OCI-LY3 (cell line): ENCODE measurements around the gene DPF3.

Experiments
- H2AFZ ChIP-seq: fragments of 200-600, 300-600 bp; shearing (Covaris generic); 2 replicates; pipeline ENCODE4 v1.6.0; 2014; ENCODE audit warnings: antibody characterized with exemption, low read depth, low read length
- H3K27ac ChIP-seq: fragments of 200-600, 300-600 bp; sonication (generic); 2 replicates; pipeline ENCODE4 v1.5.1; 2014; ENCODE audit warnings: mild to moderate bottlenecking, low read length, moderate library complexity, mixed read lengths
- H3K27me3 ChIP-seq: fragments of 200-600, 300-600 bp; sonication (generic); 2 replicates; pipeline ENCODE4 v1.6.1; 2014; ENCODE audit warnings: low read depth, low read length, mixed read lengths
- H3K36me3 ChIP-seq: fragments of 200-600, 300-600 bp; sonication (generic); replicated peaks from 2 replicates; pipeline ENCODE3; 2014; ENCODE audit warnings: low read depth, low read length, mixed read lengths
- H3K4me1 ChIP-seq: fragments of 300-600, 200-600 bp; sonication (generic); 2 replicates; pipeline ENCODE4 v1.6.1; 2014; ENCODE audit warnings: low read length, mixed read lengths
- H3K4me2 ChIP-seq: fragments of 200-600, 300-600 bp; sonication (generic); 2 replicates; pipeline ENCODE4 v1.6.1; 2014; ENCODE audit warnings: low read length, mixed read lengths
- H3K4me3 ChIP-seq: fragments of 300-600, 200-600 bp; sonication (generic); 2 replicates; pipeline ENCODE4 v1.5.1; 2014; ENCODE audit warnings: antibody characterized with exemption, mild to moderate bottlenecking, low read length, moderate library complexity
- H3K79me2 ChIP-seq: fragments of 300-600, 200-600 bp; shearing (Covaris generic); 2 replicates; pipeline ENCODE4 v1.6.1; 2014; ENCODE audit warnings: mild to moderate bottlenecking, low read length, mixed read lengths
- H3K9ac ChIP-seq: fragments of 300-600, 200-600 bp; shearing (Covaris generic); 2 replicates; pipeline ENCODE4 v1.6.0; 2014; ENCODE audit warnings: mild to moderate bottlenecking, low read length, moderate library complexity
- H3K9me3 ChIP-seq: fragments of 200-600, 300-600 bp; shearing (Covaris generic); 2 replicates; pipeline ENCODE4 v1.6.1; 2014; ENCODE audit warnings: low read length, mixed read lengths; ENCODE audit not compliant: insufficient read depth
- H4K20me1 ChIP-seq: fragments of 200-600, 300-600 bp; sonication (generic); 2 replicates; pipeline ENCODE4 v1.6.1; 2016; ENCODE audit warnings: low read length, mixed read lengths; ENCODE audit not compliant: insufficient read depth
- CTCF ChIP-seq: fragments of 200-600, 300-600 bp; sonication (generic); IDR thresholded peaks from 2 replicates; pipeline ENCODE4 v1.5.1; 2014; ENCODE audit warnings: antibody characterized with exemption, low read length, low read depth
- EZH2phosphoT487 ChIP-seq: fragments of 200-600 bp; shearing (Covaris generic); IDR thresholded peaks from 2 replicates; pipeline ENCODE4 v1.6.1; 2018; ENCODE audit warnings: antibody characterized with exemption, mixed run types, low read depth

The DPF3 gene

GRCh38 chr14:72700338-72701236 lies 193.3 kb downstream of the DPF3 start:
- Histone ChIP-seq H3K4me1 (peaks cover 7% of the 10 kb centered on the region), H3K4me2 (no peak overlapping the region), H3K9ac (no peak overlapping the region), H3K9me3 (no peaks in the 10 kb centered on the region), H3K79me2 (no peaks in the 10 kb centered on the region), H2AFZ (no peak overlapping the region), H3K36me3 (no peaks in the 10 kb centered on the region), H3K4me3 (no peak overlapping the region), H4K20me1 (no peaks in the 10 kb centered on the region), H3K27ac (no peak overlapping the region), H3K27me3 (no peaks in the 10 kb centered on the region)
- TF ChIP-seq EZH2phosphoT487 (no peak), CTCF (no peak)

- no peak overlapping the region for H2AFZ ChIP-seq
- H3K27ac ChIP-seq, result no peak overlapping the region
- H3K27me3 ChIP-seq, result no peaks in the 10 kb centered on the region
- no peak for TF ChIP-seq EZH2phosphoT487
- TF ChIP-seq CTCF, result no peak
- no peaks in the 10 kb centered on the region for H3K36me3 ChIP-seq
- no peaks in the 10 kb centered on the region for H3K9me3 ChIP-seq
- no peaks in the 10 kb centered on the region for H4K20me1 ChIP-seq
- no peak overlapping the region for H3K4me3 ChIP-seq
- H3K79me2 ChIP-seq, result no peaks in the 10 kb centered on the region
- no peak overlapping the region for H3K9ac ChIP-seq
- H3K4me2 ChIP-seq, result no peak overlapping the region
- H3K4me1 ChIP-seq, result peaks cover 7% of the 10 kb centered on the region
These were observed 194.0 kb downstream of the DPF3 start for GRCh38 chr14:72699852-72700257.

- Histone ChIP-seq H3K9ac (no peak overlapping the region), H3K27ac (no peak overlapping the region), H2AFZ (no peak overlapping the region)
These were observed 194.5 kb downstream of the DPF3 start for GRCh38 chr14:72699443-72699842.

GRCh38 chr14:72692696-72693095 lies 201.2 kb downstream of the DPF3 start:
- Histone ChIP-seq H4K20me1 (no peaks in the 10 kb centered on the region), H3K4me1 (no peaks in the 10 kb centered on the region), H3K9ac (no peak overlapping the region), H3K27me3 (no peaks in the 10 kb centered on the region), H3K36me3 (peaks cover 7% of the 10 kb centered on the region), H3K27ac (no peak overlapping the region), H3K4me3 (no peak overlapping the region), H3K4me2 (no peak overlapping the region), H3K9me3 (no peaks in the 10 kb centered on the region), H3K79me2 (no peaks in the 10 kb centered on the region), H2AFZ (no peak overlapping the region)
- TF ChIP-seq EZH2phosphoT487 (no peak), CTCF (no peak)

More at GRCh38 chr14:72699443-72699842, 194.5 kb downstream of the DPF3 start:
- H3K9me3 ChIP-seq, result no peaks in the 10 kb centered on the region
- H3K36me3 ChIP-seq, result no peaks in the 10 kb centered on the region
- no peak overlapping the region for H3K4me2 ChIP-seq
- H3K4me3 ChIP-seq, result no peak overlapping the region
- H3K4me1 ChIP-seq, result peaks cover 7% of the 10 kb centered on the region
- TF ChIP-seq EZH2phosphoT487 (no peak), CTCF (no peak)
- H4K20me1 ChIP-seq, result no peaks in the 10 kb centered on the region
- no peaks in the 10 kb centered on the region for H3K27me3 ChIP-seq
- no peaks in the 10 kb centered on the region for H3K79me2 ChIP-seq
